ENCODE data around the gene OTUB2.

The OTUB2 gene

GRCh38 chr14:93997082-93997481 is 29.1 kb upstream of the OTUB2 start, which contains the start of gene CCDC197:
Gene CCDC197 (plus strand): TSS chr14:93997301. CDS start chr14:93998132, 831 bp downstream.
- DNase-seq: no peak

DNA sequence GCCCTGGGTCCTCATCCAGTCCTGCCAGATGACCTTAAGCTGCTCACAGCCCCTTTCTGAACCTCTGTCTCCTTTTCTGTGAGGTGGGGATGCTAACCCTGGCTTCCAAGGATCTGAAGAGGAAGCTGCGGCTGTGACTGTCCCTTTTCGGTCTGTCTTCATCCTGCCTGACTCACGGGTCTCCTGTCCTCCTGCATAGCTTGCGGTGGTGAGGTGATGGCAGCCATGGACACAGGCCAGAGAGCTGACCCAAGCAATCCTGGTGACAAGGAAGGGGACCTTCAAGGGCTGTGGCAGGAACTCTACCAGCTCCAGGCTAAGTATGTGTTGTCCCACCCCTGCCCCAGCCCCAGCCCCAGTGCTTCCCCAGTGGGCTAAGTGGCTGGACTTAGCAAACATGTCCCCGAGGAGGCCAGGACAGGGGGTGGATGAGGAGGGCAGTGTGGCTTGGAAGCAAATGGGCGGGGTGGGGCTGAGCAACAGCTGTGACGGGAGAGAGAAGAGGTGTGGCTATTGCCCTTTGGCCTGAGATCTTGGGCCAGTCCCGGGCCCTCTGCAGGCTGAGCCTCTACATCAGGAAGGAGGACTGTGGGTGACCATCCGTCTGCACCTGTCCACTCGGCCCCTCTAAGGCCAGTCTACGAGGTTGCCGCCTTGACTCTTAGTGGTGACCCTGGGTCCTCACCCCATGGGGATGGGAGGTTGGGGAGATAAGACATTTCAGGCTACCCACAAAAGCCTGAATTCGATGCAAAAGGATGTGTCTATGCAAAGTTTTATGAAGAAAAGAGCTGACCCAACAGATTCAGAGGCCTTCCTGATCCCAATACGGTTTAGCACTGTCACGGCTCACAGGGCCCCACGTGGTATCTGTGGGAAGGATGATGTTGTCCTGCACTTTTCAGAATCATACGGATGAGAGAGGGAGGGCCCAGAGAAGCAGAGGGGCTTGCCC is 27.9 kb upstream of the OTUB2 start:
- DNase-seq: no peak

DNA sequence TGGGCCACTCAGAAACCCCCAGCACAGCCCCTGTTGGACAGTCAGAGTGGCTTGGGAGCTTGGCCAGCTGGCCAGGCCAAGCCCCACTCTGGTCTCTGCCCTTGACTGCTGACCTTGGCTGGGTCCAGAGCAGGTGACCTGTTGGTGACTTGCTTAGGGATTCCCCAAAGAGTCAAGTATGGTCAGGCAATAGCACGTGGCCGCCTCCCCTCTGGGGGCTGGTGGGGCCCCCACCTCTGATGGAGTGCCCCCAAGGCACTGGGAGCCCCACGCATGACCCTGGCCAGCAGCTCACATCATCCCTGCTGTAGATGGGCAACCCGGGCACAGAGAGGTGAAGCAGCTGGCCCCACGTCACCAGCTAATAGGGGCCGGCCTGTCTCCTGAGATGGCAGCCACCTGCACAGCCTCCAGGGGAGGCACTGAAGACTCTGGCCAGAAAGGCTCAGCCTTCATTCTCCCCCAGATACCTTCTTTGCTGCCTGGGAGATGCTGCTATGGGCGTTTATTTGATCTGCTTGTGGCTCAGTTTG is 27.2 kb upstream of the OTUB2 start:
- DNase-seq: no peak

DNA sequence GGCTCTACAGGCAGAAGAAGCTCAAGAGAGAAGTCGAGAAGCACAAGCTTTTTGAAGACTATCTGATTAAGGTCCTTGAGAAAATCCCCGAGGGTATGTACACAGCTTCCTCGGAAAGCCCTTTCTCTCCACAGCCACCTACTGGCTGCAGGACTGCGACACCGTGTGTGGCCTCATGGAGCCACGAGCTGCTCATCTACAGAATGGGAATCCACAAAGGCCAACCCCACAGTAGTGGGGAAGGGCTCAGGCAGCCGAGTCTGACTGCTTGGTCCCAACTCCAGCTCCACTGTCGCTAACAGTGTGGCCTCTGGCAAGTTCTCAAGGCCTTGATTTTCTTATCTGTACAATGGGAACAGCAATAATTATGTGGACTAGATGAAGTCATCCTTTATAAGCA is 26.6 kb upstream of the OTUB2 start:
- no peak for DNase-seq

GRCh38 chr14:94000267-94000666 is 25.9 kb upstream of the OTUB2 start:
- DNase-seq: no peak

DNA sequence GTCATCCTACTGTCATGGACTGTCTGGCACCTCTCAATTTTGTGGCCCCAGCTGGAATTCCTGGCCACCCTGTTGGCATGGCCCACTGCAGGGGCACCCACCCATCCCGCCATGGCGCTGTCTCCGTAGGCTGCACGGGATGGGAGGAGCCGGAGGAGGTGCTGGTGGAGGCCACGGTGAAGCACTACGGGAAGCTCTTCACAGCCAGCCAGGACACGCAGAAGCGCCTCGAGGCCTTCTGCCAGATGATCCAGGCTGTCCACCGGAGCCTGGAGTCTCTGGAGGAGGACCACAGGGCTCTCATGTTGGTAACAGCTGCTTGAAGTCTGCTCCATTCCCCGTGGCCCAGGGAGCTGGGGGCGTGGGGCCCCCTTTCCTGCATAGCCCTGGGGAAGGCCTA is 25.1 kb upstream of the OTUB2 start:
- no peak for DNase-seq

GRCh38 chr14:94001501-94002396 is 24.4 kb upstream of the OTUB2 start:
- peak; percentile 59 to 65 for DNase-seq

- DNase-seq: no peak
Measured at GRCh38 chr14:94003397-94003796, 22.7 kb upstream of the OTUB2 start.

DNA sequence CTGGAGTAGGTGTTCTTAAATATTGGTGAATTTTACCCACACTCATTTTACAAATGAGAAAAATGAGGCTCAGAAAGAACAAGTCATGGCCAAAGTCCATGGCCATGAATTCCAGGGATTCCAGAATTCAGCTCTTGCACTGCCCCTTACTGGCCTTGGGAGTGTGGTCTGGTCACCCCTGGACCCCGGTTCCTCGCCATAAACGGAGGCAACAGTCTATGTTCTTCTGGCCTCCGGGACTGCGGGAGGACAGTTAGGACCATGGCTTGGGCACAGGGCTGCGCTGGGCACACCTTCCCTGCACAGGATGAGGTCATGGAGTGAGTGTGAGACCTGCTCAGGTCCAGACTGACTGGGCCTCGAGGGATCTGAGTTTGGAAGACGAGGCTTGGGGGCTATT is 22.1 kb upstream of the OTUB2 start:
- DNase-seq: no peak

- peak; percentile 40 for DNase-seq
Measured at GRCh38 chr14:94005324-94006073, 20.6 kb upstream of the OTUB2 start.

GRCh38 chr14:94008234-94008633 is 17.9 kb upstream of the OTUB2 start:
- no peak for DNase-seq

DNA sequence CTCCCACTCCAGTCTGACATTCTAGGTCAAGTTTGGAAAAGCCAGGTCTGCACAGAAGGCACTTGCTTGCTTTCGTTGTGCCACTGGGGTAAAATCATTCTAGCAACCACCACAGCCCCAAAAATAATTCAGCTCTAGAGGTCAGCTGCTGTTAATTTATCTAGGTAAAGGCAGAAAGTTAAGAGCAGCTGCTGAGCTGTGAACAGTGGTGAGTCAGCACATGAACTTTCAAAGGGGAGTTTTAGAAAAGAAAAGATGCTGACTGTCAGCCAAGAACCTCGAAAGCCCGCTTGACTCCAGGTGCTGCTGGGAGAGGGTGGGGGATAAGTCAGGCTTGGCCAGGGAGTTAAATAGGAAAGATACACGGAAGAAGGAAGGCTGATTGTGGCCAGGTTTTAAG is 16.4 kb upstream of the OTUB2 start:
- no peak for DNase-seq

- no peak for DNase-seq
Measured at GRCh38 chr14:94010625-94011024, 15.5 kb upstream of the OTUB2 start.

DNA sequence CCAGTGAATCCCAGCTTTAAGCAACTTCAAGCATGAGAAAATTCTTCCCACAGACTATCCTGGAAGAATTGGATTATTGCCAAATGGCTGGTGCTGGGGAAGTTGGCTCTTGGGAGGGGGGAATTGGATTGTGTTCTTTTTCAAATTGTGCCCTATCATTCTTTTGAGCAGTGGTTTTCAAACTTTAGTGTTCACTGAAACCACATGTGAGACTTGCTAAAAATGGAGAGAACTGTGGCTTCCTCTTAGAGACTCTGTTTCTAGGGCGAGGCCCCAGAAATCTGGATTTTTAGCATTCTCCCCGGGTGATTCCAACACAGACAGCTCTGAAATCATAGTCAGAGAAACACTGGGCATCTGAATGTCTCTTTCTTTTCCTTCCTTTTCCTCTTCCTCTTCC is 14.3 kb upstream of the OTUB2 start:
- DNase-seq: peak in 1 of 2 experiments; percentile 17

DNA sequence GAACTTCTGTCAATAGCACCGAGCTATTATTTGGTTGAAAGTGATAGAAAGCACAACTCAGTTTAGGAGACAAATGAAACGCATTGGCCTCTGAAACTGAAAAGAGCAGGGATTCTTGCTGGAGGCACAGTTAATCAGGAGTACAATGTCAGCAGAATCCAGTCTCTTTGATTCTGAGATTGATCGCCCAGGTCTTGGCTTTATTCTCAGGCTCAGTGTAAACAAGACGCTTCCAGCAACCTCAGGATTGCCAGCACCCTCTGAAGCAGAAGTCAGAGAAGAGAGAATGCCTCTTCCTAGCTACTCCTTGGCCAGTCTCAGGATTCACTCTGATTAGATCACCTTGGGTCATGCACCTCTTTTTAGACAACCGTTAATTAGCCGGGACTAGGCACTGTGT is 11.8 kb upstream of the OTUB2 start:
- no peak for DNase-seq

DNA sequence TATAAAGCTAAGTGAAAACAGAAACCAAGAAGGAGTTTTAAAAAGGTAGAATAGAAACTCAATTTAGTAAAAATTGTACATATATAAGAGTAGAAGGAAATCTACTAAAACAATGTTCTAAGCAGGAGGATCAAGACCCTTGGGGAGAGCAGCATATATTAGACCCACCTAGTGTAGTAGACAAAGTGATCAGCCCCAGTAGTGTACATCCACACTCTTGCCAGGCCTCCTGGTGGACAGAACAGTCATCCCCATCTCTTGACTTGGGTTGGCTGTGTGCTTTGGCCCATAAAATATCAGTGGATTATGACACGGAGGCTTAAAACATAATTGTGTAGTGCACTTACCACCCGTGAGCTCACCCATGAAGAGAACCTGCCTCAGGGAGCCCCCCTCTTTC is 10.9 kb upstream of the OTUB2 start:
- DNase-seq: no peak

DNA sequence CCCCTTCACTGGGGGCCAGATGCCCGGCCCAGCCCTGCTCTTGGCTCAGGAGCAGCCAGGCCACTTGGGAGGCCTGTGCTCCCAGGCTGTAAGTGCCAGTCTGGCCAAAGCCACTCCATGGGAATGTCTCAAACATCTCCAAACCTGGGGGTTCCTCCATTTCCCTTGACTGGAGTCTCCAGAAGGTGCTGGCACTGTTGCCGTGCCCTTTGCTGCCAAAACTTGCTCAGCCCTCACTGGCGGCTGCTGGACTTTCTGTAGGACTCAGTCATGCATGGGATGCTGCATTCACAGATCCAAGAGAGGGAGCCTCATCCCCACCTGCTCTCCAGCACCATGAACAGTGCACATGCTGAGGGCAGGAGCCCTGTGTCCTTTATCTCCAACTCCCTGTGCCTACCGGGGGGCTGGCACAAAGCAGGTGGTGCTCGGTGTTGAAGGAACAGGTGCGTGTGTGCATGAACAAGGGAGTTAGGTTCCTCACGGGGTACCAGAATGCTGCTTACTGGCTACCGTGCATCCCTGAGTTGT is 9.6 kb upstream of the OTUB2 start:
- DNase-seq: no peak

DNA sequence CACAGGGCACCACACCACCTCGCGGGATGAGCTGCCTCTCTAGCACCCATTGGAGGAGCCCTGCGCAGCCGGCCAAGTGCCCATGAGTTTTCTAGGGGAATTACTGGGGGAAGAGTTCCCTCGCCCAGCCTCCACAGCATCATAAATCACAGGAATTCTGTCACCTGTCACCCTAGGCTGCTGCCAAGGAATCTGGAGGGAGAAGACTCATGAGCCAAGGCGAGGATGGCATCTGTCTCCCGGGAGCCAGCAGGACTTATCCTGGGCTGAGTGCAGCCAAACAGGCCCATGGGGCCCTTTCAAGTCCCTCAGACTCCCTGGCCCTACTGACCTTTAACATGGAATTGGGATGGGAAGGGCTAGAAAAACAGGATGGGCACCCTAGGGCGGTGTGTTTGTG is 7.8 kb upstream of the OTUB2 start:
- DNase-seq: no peak

DNA sequence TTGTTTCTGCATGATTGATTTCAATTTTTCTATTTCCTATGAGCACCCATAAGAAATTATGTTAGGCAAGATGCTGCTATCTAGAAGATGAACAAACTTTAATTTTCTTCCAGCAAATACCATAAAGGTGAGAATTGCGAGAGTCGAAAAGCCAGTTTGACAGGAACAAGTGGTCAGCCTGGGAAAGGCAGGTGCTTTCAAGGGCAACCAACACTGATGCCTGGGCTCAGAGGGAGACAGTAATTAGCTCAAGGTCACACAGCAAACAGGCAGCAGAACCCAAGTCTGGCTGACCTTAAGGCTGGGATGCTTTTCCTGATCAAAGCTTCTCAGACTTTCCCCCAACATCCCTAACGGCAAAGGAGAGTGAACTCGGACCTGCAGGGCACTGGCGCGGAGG is 6.8 kb upstream of the OTUB2 start:
- DNase-seq: no peak

DNA sequence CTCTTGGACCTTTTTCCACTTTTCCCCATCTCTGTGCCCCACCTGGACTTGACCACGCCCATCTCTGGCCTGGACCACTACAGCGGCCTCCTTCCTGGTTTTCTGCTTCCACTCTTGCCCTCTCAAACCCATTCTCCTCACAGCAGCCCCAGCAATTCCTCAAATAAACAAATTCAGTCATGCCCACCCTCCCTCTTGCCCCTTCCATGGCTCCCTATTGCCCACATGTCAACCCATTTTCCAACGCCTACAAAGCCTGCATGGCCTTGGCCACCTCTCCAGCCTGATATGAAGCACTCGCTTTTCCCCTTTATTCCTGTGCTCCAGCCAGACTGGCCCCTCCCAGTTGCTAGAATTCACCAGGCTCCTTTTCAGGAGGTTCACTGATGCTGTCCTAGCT is 5.9 kb upstream of the OTUB2 start:
- DNase-seq: no peak

GRCh38 chr14:94021001-94021400 is 5.1 kb upstream of the OTUB2 start:
- peak in 1 of 2 experiments; percentile 19 for DNase-seq

- no peak for DNase-seq
Measured at GRCh38 chr14:94021416-94022157, 4.6 kb upstream of the OTUB2 start.

Measured in Kasumi-1 (cell line).